HG03045 (cell line): ENCODE results near the gene CHN2.

ENCODE experiments used
- ATAC-seq: cut with Tn5 transposase; IDR thresholded peaks from one replicate; pipeline ENCODE4 v1.9.1; 2021; ENCODE audit warnings: mild to moderate bottlenecking, moderate library complexity; ENCODE audit not compliant: unreplicated experiment

The CHN2 gene

DNA sequence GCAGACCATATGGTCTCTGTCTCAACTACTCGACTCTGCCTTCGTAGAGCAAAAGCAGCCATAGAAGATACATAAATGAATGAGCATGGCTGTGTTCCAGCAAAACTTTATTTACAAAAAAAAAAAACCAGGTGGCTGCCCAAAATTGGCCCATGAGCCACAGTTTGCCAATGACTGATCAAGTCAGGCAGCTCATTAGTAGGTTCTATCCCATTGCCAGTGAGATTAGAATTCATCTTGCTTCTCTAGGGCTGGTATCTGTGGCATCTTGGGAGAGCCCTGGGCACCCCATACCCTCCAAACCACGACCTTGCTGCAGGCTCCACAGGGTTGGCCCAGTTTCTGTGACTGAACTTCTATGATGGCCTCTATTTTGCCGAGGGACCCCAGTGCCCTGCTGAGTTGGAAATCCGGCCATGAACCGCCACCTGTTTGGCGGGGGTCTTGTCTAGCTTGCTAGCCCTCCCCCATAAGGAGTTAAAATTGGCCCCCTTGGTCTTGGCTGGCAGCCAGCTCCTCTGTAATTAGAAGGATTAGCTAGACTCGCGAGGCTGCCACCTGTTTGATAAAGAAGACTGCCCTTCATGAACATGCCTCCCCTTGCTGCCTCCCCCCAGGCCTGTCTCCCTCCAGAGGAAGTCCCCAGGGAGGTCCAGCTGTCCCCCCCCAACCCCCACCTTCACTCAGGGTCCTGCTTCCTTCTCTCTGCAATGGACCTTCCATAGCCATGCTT is 83.9 kb downstream of the CHN2 start:
- no peak for ATAC-seq

DNA sequence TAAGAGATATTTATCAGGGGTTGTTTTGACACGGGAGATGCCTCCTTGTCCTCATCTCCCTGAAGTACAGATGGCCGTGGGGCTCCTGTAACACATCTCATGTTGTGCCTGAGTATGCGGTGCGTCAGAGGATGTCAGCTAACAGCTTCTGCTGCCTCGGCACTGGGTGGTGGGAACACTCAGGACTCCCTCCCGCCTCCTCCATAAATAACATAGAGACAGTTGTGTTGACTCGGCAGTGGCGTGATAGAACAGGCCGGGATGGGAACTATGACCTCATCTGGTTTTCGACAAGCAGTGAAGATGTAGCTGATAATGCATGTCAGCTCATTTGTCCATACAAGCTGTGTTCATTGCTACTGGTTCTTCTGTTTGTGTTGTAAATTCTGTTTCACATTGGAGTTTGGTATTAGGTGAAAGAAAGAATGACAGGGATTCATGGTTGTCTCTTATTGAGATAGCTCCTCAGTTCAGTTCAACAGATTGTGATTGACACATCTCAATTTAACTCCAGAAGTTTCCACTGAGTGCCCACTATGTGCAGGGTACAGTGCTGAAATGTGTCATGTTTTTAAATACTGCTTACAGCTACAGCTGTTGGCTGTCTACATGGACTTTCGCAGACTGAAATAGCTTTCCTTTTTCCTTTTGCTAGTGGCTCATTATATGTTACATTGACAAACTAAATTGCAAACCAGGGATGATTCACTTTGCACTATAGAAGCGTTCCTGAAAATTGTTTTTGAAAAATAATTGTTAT is 87.4 kb downstream of the CHN2 start:
- ATAC-seq = no peak

DNA sequence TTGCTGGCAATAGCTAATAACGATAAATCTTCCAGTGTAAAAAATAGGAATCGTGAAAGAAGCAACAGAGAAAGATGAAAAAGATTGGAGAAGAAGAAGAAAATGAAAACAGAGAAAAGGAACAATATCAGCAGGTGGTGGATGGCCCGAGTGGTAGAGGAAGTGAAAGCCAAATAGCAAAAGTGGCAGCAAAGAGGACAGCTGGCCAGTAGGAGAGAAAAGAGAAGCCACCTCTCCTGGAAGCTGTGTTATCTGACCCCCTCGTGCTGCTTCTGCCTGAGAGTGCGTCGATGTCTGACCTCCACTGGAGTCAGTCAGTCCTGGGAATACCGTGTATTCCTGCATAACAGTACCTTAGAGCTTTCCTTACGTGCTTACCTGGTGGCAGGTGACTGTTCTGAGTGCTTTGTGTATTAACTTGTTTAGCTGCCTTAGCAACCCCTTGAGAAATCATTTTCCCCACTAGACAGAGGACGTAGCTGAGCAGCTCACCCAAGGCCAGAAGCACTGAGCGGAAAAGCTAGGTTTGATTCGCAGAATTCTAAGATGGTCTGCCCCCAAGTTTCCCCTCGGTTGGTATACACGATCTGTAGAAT is 88.3 kb downstream of the CHN2 start:
- ATAC-seq = no peak

DNA sequence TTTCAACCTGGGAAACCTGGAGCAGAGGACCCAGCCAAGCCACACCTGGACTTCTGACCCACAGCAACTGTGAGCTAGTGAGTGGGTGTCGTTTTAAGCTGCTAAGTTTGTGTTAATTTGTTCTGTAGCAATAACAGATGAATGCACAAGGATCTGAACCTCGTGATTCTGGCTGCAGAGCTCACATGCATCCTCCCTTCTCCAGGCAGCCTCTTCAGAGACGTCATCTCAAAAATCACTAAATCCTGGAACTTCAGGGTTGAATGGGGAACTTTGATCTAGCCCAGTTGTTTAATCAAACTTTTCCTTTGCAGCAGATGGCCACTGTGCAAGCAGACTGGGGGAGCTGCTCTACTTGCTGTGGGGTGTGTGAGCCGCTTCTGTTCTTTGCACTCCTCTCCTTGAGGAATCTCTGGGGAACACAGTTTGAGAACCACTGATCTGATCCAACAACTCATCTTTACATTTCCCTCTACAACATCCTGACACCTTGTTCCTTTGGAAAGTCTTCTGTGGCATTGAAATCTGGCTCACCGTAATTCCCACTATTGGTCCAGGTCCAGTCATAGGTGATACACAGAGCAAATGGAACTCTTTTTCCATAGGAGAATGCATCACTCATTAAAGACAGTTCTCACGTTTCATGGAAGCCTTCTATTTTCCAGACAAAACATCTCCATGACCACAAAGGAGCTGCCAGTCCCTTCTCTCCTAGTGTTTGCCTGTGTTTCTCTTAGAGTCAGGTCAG is 90.3 kb downstream of the CHN2 start:
- ATAC-seq = no peak

- no peak for ATAC-seq
Observed at GRCh38 chr7:29285444-29285793, 90.8 kb downstream of the CHN2 start.

DNA sequence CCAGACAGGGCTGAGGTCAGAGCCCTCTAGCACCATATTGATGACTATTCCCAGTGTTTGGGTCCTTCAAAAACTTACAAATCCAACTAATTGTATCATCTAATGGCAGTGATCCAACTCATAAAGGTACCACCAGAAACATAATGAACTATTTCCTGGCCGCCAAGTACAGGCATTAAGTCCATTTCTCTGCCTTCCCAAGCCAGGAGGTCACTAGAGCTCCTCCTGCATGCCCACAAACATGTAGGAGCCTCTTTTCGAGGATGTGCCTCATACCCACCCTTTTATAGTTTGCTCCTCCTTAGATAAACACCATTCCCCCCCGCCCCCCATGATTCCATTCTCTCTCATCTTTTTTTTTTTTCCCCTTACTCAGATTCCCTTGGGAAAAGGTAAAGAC is 91.3 kb downstream of the CHN2 start:
- ATAC-seq = no peak

DNA sequence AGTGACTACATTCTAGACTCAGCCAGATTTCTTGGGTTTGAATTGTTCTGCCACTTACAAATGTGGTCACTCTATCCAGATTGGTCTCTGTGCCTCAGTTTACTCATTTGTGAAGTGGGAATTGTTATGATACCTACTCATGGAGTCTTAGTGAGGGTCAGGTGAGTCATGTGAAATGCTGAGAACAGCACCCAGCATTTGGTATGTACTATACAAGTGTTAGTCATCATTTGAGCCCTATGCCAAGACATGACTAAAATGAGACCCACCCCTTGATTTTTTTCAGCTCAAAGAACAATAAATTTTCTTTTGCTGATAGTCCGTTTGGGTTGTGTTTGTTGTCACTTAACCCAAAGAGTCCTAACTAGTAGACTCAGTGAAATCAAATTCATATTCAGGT is 92.8 kb downstream of the CHN2 start:
- ATAC-seq = no peak

- no peak for ATAC-seq
Observed at GRCh38 chr7:29288181-29289091, 93.9 kb downstream of the CHN2 start.

- peak; percentile 66 for ATAC-seq
Observed at GRCh38 chr7:29289156-29290021, 94.8 kb downstream of the CHN2 start.

DNA sequence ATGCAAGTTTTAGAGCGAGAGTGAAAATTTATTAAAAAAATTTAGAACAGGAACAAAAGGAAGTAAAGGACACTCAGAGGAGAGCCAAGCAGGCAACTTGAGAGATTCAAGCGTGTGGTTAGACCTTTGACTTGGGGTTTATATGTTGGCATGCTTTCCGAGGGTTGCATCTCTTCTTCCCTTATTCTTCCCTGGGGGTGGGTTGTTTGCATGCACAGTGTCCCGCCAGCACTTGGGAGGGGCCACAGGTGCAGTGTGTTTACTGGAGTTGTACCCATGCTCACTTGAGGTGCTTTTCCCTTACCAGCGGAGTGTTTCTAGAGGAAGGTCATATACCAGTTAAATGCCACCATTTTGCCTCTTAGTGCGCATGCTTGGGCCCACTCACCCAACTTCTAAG is 96.3 kb downstream of the CHN2 start:
- ATAC-seq = no peak

DNA sequence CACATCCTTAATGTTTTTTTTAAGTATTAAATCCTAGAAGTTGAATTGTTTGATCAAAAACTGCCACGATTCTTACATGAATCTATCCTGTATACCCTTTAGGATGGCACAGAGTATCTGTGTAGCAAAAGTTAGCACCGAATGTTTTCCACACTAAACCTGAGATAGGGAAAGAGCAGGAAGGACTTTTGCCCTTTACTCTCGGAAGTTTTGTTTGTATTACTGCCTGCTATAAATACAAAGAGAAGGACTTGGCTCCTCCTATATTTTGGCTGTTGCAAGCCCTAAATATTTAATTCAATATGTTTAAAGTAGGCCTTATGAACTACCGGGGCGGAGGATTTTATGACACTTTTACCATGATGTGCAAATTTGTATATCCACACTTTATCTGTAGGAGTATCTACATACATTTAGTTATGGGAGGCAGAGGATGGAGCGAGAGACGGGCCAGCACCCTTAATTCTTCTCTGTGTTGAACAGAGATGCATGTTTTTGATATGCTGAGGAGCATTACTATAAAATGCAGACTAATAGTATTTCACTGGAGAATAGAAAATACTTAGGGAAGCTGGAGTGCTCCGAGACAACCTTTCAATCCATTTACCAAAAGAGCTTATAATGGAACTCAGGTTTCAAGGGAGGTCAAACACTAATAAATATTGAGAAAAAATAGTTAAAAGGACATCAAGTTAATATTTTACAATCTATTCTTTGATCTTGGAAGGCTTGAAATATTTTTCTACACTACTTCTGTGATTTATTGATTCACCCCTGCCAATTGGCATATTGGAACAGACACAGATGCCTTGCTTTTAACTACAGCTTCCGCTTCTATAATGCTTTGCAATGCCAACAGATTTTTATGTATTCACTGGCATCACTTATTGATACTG is 97.4 kb downstream of the CHN2 start:
- no peak for ATAC-seq

DNA sequence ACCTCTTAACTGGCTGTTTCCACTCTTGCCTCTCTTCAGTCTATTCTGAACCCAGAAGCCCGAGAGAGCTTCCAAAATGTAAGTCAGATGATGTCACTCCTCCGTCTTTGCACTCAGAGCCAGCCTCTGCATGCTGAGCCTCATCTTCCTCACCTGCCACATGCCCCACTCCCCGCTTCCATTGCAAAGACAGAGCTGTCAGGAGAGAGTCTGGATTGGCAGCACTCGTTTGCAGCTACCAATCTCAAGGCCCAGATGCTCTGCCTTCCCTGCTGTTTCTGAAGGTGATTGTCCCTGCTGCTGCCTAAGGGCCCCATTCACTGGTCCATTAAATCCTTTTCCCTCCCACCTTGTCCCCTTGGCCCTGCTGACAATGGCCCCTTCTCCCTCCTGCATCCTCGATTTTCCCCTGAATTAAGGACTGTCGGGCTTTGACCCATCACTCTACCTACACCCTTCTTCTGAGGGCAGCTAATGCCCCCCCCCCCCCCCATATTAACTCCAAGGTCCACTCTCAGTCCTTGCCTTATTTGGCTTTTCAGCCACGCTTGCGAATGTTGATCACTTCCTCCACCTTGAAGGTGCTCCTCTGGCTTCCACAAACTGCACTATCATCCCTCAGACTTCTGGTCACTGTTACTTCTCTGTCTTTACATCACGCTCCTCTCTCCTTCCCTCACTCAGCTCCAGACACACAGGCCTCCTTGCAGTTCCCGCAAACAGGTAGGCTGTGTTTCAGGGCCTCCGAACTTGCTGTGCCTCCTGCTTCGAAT is 98.5 kb downstream of the CHN2 start:
- ATAC-seq = no peak

- ATAC-seq = no peak
Observed at GRCh38 chr7:29296421-29296820, 101.8 kb downstream of the CHN2 start.

GRCh38 chr7:29297194-29297890 is 102.8 kb downstream of the CHN2 start:
- ATAC-seq = no peak

- no peak for ATAC-seq
Observed at GRCh38 chr7:29299086-29299485, 104.5 kb downstream of the CHN2 start.

- ATAC-seq = no peak
Observed at GRCh38 chr7:29300026-29300480, 105.5 kb downstream of the CHN2 start.

DNA sequence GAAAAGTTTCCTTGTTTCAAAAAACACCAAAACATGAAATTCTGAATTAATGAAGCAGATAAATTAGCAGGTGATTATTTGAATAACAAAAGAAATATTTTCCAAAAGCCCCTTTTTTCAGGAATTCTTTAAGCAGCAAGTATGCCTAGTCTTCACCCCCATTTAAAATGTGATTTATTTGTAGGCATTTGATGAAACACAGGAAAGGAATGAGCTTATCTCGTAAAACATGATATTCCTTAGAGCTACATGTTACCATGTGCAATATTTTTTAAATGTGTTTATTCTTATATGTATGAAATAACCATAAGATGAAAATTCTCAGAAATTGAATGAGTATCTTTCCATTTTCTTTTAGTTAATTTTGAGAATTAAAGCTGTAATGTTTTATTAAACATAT is 106.1 kb downstream of the CHN2 start:
- ATAC-seq = no peak
